HepG2 (cell line): ENCODE results near the gene NXN. TPM values are rescaled to one million over a fixed set of nuclear protein-coding genes. Genes with fewer than 3 reads are reported as not detected.
"Not testable (repeated sequence)": the region's sequence is repeated elsewhere in the genome, so short reads cannot be mapped to it uniquely, and the experiment has no call there.

Source experiments
- ATAC-seq: fragments of 200-7000 bp; cut with Tn5 transposase; 3 replicates; pipeline ENCODE4 v1.9.1; 2020; ENCODE audit warnings: mild to moderate bottlenecking, moderate library complexity
- BruUV-seq: library from RNA; stranded (reverse); fragments of 400-500 nt; replicated peaks from 2 replicates; lab custom pipeline; 2021; lab: Mats Ljungman, UMichigan
- CTCF ChIA-PET: fragments of 300-600 bp; formaldehyde crosslinking; extraction: SDS; loops from one replicate; lab custom pipeline; 2021; ENCODE audit warnings: low total read pairs, inconsistent platforms, low intra/inter-chr PET ratio; lab: Yijun Ruan, JAX
- POLR2A ChIA-PET: fragments of 350-600 bp; sonication (Branson Sonifier 250); formaldehyde crosslinking; loops from one replicate; lab custom pipeline; 2020; ENCODE audit warnings: antibody characterized with exemption, inconsistent platforms; lab: Yijun Ruan, JAX
- DNase-seq: peaks from one replicate; pipeline ENCODE4 v3.0.0-alpha.2; 2015; ENCODE audit warnings: low spot score
- FAIRE-seq: peaks from 3 replicates; lab custom pipeline; 2011; peaks lifted over from hg19 to GRCh38; lab: Jason Lieb, UNC
- H2AFZ ChIP-seq: one replicate; pipeline ENCODE4 v1.6.1; 2011; ENCODE audit warnings: low read length, inconsistent platforms
- H3K27ac ChIP-seq: fragments of 300-600 bp; 3 replicates; pipeline ENCODE4 v1.8.0; 2011; ENCODE audit warnings: mixed run types, mild to moderate bottlenecking, mixed read lengths, low read length, inconsistent platforms; ENCODE audit not compliant: insufficient read depth; ENCODE audit errors: extremely low read length
- H3K27me3 ChIP-seq, 2 experiments: fragments of 200-600 bp in 1 of 2; 2 replicates in 1 of 2; 3 replicates in 1 of 2; pipeline versions ENCODE4 v1.6.0 to v1.8.0; 2011; ENCODE audit warnings: low read length in 2 of 2, mild to moderate bottlenecking in 2 of 2, moderate library complexity in 2 of 2, inconsistent platforms in 1 of 2; ENCODE audit not compliant: insufficient read depth in 2 of 2, control insufficient read depth in 1 of 2
- H3K36me3 ChIP-seq, 2 experiments: fragments of 200-600 bp in 1 of 2; replicated peaks in 1 of 2; 2 replicates in 1 of 2; 3 replicates in 1 of 2; pipeline versions ENCODE4 v1.5.1 to v1.8.0; 2011; ENCODE audit warnings: low read length in 2 of 2, inconsistent platforms in 1 of 2; ENCODE audit not compliant: insufficient read depth in 2 of 2, control insufficient read depth in 1 of 2
- H3K4me1 ChIP-seq: 2 replicates; pipeline ENCODE4 v1.5.1; 2012; ENCODE audit warnings: low read length, inconsistent platforms; ENCODE audit not compliant: insufficient read depth
- H3K4me2 ChIP-seq: 2 replicates; pipeline ENCODE4 v1.6.0; 2011; ENCODE audit warnings: low read depth, low read length, inconsistent platforms
- H3K4me3 ChIP-seq, 3 experiments: fragments of 200-600 bp in 1 of 3; sonication (generic), shearing (Covaris generic) in 1 of 3; replicated peaks in 1 of 3; 2 replicates each; pipeline ENCODE4 v1.5.1; 2011 to 2016; ENCODE audit warnings: low read length in 3 of 3, inconsistent platforms in 2 of 3, low read depth in 2 of 3, mild to moderate bottlenecking in 2 of 3, control low read depth in 1 of 3, mixed read lengths in 1 of 3; ENCODE audit not compliant: insufficient read depth in 1 of 3
- H3K79me2 ChIP-seq: one replicate; pipeline ENCODE4 v1.6.1; 2011; ENCODE audit warnings: low read length, inconsistent platforms; ENCODE audit not compliant: insufficient read depth
- H3K9ac ChIP-seq: 2 replicates; pipeline ENCODE4 v1.6.0; 2011; ENCODE audit warnings: mild to moderate bottlenecking, low read depth, low read length, inconsistent platforms; ENCODE audit not compliant: insufficient read depth
- H3K9me3 ChIP-seq: 2 replicates; pipeline ENCODE4 v1.5.1; 2012; ENCODE audit warnings: mild to moderate bottlenecking, low read length
- H4K20me1 ChIP-seq: 2 replicates; pipeline ENCODE4 v1.6.0; 2011; ENCODE audit warnings: inconsistent platforms, mild to moderate bottlenecking, low read length, moderate library complexity; ENCODE audit not compliant: insufficient read depth
- ATF2 ChIP-seq: sonication (generic); formaldehyde crosslinking; IDR thresholded peaks from 2 replicates; pipeline ENCODE4 v1.4.0; 2020; ENCODE audit warnings: missing genetic modification reagents
- ELF3 ChIP-seq: IDR thresholded peaks from 2 replicates; pipeline ENCODE4 v1.6.1; 2016; ENCODE audit warnings: missing genetic modification reagents, missing compliant biosample characterization
- HMGA1 ChIP-seq: sonication (generic); formaldehyde crosslinking; conservative IDR thresholded peaks from 2 replicates; pipeline ENCODE4 v1.4.0; 2020; ENCODE audit warnings: missing genetic modification reagents
- MED1 ChIP-seq: sonication (generic); formaldehyde crosslinking; IDR thresholded peaks from 2 replicates; pipeline ENCODE4 v1.4.0; 2020; ENCODE audit warnings: missing genetic modification reagents
- NRL ChIP-seq: sonication (generic); formaldehyde crosslinking; IDR thresholded peaks from 2 replicates; pipeline ENCODE4 v1.5.0; 2020; ENCODE audit warnings: missing genetic modification reagents, mild to moderate bottlenecking, moderate library complexity, borderline replicate concordance
- RARA ChIP-seq: IDR thresholded peaks from 2 replicates; pipeline ENCODE4 v1.6.1; 2016; ENCODE audit warnings: missing genetic modification reagents, missing compliant biosample characterization
- RXRA ChIP-seq: sonication (generic); formaldehyde crosslinking; IDR thresholded peaks from 2 replicates; pipeline ENCODE4 v1.5.1; 2020; ENCODE audit warnings: missing genetic modification reagents
- RXRB ChIP-seq: IDR thresholded peaks from 2 replicates; pipeline ENCODE4 v1.6.1; 2016; ENCODE audit warnings: borderline replicate concordance, missing genetic modification reagents, missing compliant biosample characterization
- SAP130 ChIP-seq: IDR thresholded peaks from 2 replicates; pipeline ENCODE4 v1.6.1; 2016; ENCODE audit warnings: low read depth
- SMARCC2 ChIP-seq: fragments of 450-650 bp; IDR thresholded peaks from 2 replicates; pipeline ENCODE4 v1.6.1; 2017; ENCODE audit warnings: antibody characterized with exemption, mild to moderate bottlenecking
- SRSF1 ChIP-seq: fragments of 200-400 bp; formaldehyde crosslinking; optimal IDR thresholded peaks from 2 replicates; pipeline ENCODE3; 2017; ENCODE audit warnings: mild to moderate bottlenecking, low read depth, low read length, moderate library complexity
- TEAD3 ChIP-seq: optimal IDR thresholded peaks from 2 replicates; pipeline ENCODE3; 2016; ENCODE audit warnings: borderline replicate concordance
- THRA ChIP-seq: sonication (generic); formaldehyde crosslinking; IDR thresholded peaks from 2 replicates; pipeline ENCODE4 v1.4.0; 2020; ENCODE audit warnings: missing genetic modification reagents, borderline replicate concordance
- ZFX ChIP-seq: sonication (generic); formaldehyde crosslinking; IDR thresholded peaks from 2 replicates; pipeline ENCODE4 v1.4.0; 2020; ENCODE audit warnings: mild to moderate bottlenecking, low read depth, missing genetic modification reagents, moderate library complexity
- ZNF12 ChIP-seq: sonication (generic); formaldehyde crosslinking; IDR thresholded peaks from 2 replicates; pipeline ENCODE4 v1.5.0; 2020; ENCODE audit warnings: missing genetic modification reagents
- ZNF503 ChIP-seq: sonication (generic); formaldehyde crosslinking; IDR thresholded peaks from 2 replicates; pipeline ENCODE4 v1.4.0; 2020; ENCODE audit warnings: missing genetic modification reagents
- ZSCAN12 ChIP-seq: sonication (generic); formaldehyde crosslinking; IDR thresholded peaks from 2 replicates; pipeline ENCODE4 v1.9.0; 2021; ENCODE audit warnings: mild to moderate bottlenecking, missing genetic modification reagents
- WGBS: methylation state at CpG from one replicate; pipeline ENCODE4 v1.1.6; 2017; ENCODE audit warnings: low lambda C conversion rate; 5-methylcytosine and 5-hydroxymethylcytosine counted together
- in situ Hi-C: cut with HindIII; loops from 2 replicates; pipeline ENCODE4 v1.10.0; 2017; ENCODE audit warnings: low pct_unique_long_range_greater_than_20kb; ENCODE audit not compliant: extremely low pct_ligation_motif_present
- intact Hi-C: fragments of 100-400 bp; cut with micrococcal nuclease; formaldehyde crosslinking; loops from one replicate; pipeline ENCODE4 v1.10.0; 2022; ENCODE audit not compliant: unreplicated experiment
- polyA plus RNA-seq, 8 experiments: library from polyadenylated mRNA; depleted of rRNA in 3 of 8; stranded (reverse) in 7 of 8; unstranded in 1 of 8; fragments of >200 nt; fragmentation: Illumina TruSeq in 4 of 8; extraction: Trizol in 4 of 8; gene quantifications; 2 replicates each; pipeline versions ENCODE4 v1.2.1 to v1.2.3, GENCODE V29; 2011 to 2016; ENCODE audit warnings: low read depth in 4 of 8, missing spikeins in 1 of 8, mixed read lengths in 1 of 8; ENCODE audit not compliant: insufficient read depth in 1 of 8
- total RNA-seq, 5 experiments: library from RNA; depleted of rRNA; stranded (reverse); fragments of >200 nt; fragmentation: Illumina TruSeq; extraction: Trizol; gene quantifications; 2 replicates each; pipeline ENCODE4 v1.2.3, GENCODE V29; 2016; ENCODE audit warnings: low read depth in 1 of 5

The NXN gene
- total and polyA plus RNA-seq, 2 of the 13 experiments (the other 11 are each of a cell fraction or from before 2014, with no cell fraction given), result 22.2 to 24.3 TPM

- TF ChIP-seq NRL (CRISPR knock-in tag), result peak; percentile 67
- TF ChIP-seq ZSCAN12 (CRISPR knock-in tag), result no peak; the same call in 1 of the 2 replicates
- TF ChIP-seq SMARCC2, result no peak
- peak; percentile 10; the same call in 1 of the 2 replicates for TF ChIP-seq ZNF503
- no peak for TF ChIP-seq HMGA1
- peak; percentile 77 for TF ChIP-seq ATF2 (CRISPR knock-in tag)
- TF ChIP-seq SRSF1, result peak; percentile 34
Observed at GRCh38 chr17:996554-997344, 17.2 kb upstream of the NXN start, which contains the start of gene TIMM22 (continued).

- H3K9ac ChIP-seq, H3K36me3 ChIP-seq, H3K27me3 ChIP-seq, H3K9me3 ChIP-seq, in situ Hi-C loops, FAIRE-seq, H2AFZ ChIP-seq, BruUV-seq, ATAC-seq, DNase-seq, H4K20me1 ChIP-seq, POLR2A ChIA-PET, H3K27ac ChIP-seq: not testable (repeated sequence)
- intact Hi-C loops, result loop anchor here (5.0 kb wide), 3 partner anchors 198 to 583 kb away; partner anchors contain the start of genes GLOD4 and MRM3
- peaks cover 22% of the 10 kb centered on the region for H3K79me2 ChIP-seq
- CTCF ChIA-PET, result interaction anchor here (2.3 kb wide), 1 partner anchor 200 kb away, joined by 12 read pairs; no protein-coding TSS in a partner anchor
- 3% methylated on average over 8 of the region's 8 CpGs for WGBS
- 0 out of 6 replicates have a peak overlapping the region, but pooled peaks of 1 of the 3 experiments have one; percentile 14 for H3K4me3 ChIP-seq
- H3K4me1 ChIP-seq, result peaks cover 37% of the 10 kb centered on the region
- peak overlapping the region; percentile 28 for H3K4me2 ChIP-seq
- TF ChIP-seq SAP130 (CRISPR knock-in tag), result peak; percentile 40
- TF ChIP-seq TEAD3 (CRISPR knock-in tag), result peak; percentile 56
- TF ChIP-seq ELF3 (CRISPR knock-in tag), result 0 out of 2 replicates have a peak, but pooled peaks have one; percentile 30
- TF ChIP-seq THRA (CRISPR knock-in tag), result peak; percentile 87; the same call in 1 of the 2 replicates
- 0 out of 2 replicates have a peak, but pooled peaks have one; percentile 17 for TF ChIP-seq RARA (CRISPR knock-in tag)
- 0 out of 2 replicates have a peak, but pooled peaks have one; percentile 14 for TF ChIP-seq MED1 (CRISPR knock-in tag)
- TF ChIP-seq ZFX (CRISPR knock-in tag), result 0 out of 2 replicates have a peak, but pooled peaks have one; percentile 21
- peak; percentile 68 for TF ChIP-seq RXRA
- peak; percentile 68; the same call in 1 of the 2 replicates for TF ChIP-seq RXRB (CRISPR knock-in tag)
- TF ChIP-seq ZNF12 (CRISPR knock-in tag), result peak; percentile 98
Observed at GRCh38 chr17:995324-995723, 15.7 kb upstream of the NXN start.
